ENCODE data around the gene DLL3. TPM values are rescaled to one million over a fixed set of nuclear protein-coding genes. Genes with fewer than 3 reads are reported as not detected.

DLL3 gene
- total RNA-seq, 1 experiment from 2014 or later, result 0.17 TPM

DNA sequence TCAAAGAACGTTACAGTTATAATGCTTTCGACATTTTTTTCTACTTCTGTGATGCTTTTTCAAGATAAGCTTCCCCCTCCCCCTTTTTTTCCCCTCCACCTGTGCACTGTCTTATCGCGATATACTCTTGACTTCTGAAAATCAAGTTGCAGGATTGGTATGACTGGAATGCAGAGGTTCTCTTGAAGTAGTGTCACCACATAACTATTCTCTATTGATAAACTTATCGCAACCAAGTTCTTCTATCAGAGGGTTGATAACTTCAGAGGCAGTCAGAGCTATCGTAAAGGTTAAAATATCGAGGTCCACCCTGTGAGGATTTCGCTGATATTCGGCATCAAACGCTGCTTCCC, 40.4 kb downstream of the DLL3 start:
- H3K9ac ChIP-seq (ENCODE audit: low read length), result peak overlapping the region; percentile 71
- ATAC-seq, result peak; percentile 16
- POLR2A ChIA-PET, result interaction anchor here (1.6 kb wide), 1 partner anchor 103 kb away, joined by 5 read pairs; the partner anchor contains the start of gene RPS16
- H3K9me2 ChIP-seq (ENCODE audit: insufficient read depth), result no peaks in the 10 kb centered on the region
- H3K4me2 ChIP-seq (ENCODE audit: low read length), result peak overlapping the region; percentile 93
- H3K9me3 ChIP-seq (ENCODE audit: control insufficient read depth in 1 of 2, insufficient read depth in 1 of 2, low read depth in 1 of 2, low read length in 2 of 2), result no peaks in the 10 kb centered on the region
- TF ChIP-seq YY1 (IDR thresholded peaks at IDR 0.05; ENCODE audit: extremely low read depth, insufficient replicate concordance, low read depth, low read length), result no peak
- TF ChIP-seq CBX3 (IDR thresholded peaks at IDR 0.05; ENCODE audit: low read depth), result no peak
- TF ChIP-seq EGR1 (IDR thresholded peaks at IDR 0.05; ENCODE audit: low read depth), result 0 out of 2 replicates have a peak, but pooled peaks have one; percentile 4
- no peak for TF ChIP-seq POLR2A (IDR thresholded peaks at IDR 0.05; ENCODE audit: borderline replicate concordance, extremely low read depth, insufficient read depth, insufficient read length)
- TF ChIP-seq FOSL1 (IDR thresholded peaks at IDR 0.05; ENCODE audit: low read depth), result no peak
- TF ChIP-seq TCF7L2 (IDR thresholded peaks at IDR 0.05; ENCODE audit: borderline replicate concordance, extremely low read depth, insufficient read depth, insufficient read length), result no peak
- no peak for TF ChIP-seq ZFX (IDR thresholded peaks at IDR 0.05)
- TF ChIP-seq RAD21 (IDR thresholded peaks at IDR 0.05; ENCODE audit: low read depth), result no peak
- H3K27ac ChIP-seq (ENCODE audit: low read depth, low read length), result peak overlapping the region; percentile 86
- H3K27me3 ChIP-seq (ENCODE audit: insufficient read depth, low read length), result no peaks in the 10 kb centered on the region
- no TSS peak for BruUV-seq (replicated peaks)
- peak overlapping the region; percentile 78 to 82 for H3K4me3 ChIP-seq (replicated peaks in 1 of 2; ENCODE audit: low read depth in 1 of 2, low read length in 2 of 2)
- intact Hi-C loops (cut with micrococcal nuclease), result loop anchor here (10.0 kb wide), 1 partner anchor 324 kb away; no protein-coding TSS in a partner anchor
- CTCF ChIA-PET, result interaction anchor here (1.6 kb wide), 1 partner anchor 134 kb away, joined by 4 read pairs; no protein-coding TSS in a partner anchor
- DNase-seq (ENCODE audit: low read depth, low spot score), result no peak
- H3K36me3 ChIP-seq (ENCODE audit: control insufficient read depth in 1 of 2, insufficient read depth in 2 of 2, low read length in 2 of 2), result no peaks in the 10 kb centered on the region
- no peaks in the 10 kb centered on the region for H4K20me1 ChIP-seq (ENCODE audit: insufficient read depth)
- RAD21 ChIA-PET (ENCODE audit: low non-redundant PET in 1 of 2, low total read pairs in 2 of 2, uncharacterized antibody in 2 of 2, unreplicated experiment in 2 of 2), result no interaction called here
- peaks cover 16% of the 10 kb centered on the region for H3K79me2 ChIP-seq (ENCODE audit: insufficient read depth, low read length)
- H2AFZ ChIP-seq (ENCODE audit: low read depth, low read length, poor library complexity, severe bottlenecking), result no peak overlapping the region
- peaks cover 11 to 13% of the 10 kb centered on the region in 2 experiments for H3K4me1 ChIP-seq (ENCODE audit: control insufficient read depth in 1 of 2, insufficient read depth in 2 of 2, low read length in 2 of 2)

DNA sequence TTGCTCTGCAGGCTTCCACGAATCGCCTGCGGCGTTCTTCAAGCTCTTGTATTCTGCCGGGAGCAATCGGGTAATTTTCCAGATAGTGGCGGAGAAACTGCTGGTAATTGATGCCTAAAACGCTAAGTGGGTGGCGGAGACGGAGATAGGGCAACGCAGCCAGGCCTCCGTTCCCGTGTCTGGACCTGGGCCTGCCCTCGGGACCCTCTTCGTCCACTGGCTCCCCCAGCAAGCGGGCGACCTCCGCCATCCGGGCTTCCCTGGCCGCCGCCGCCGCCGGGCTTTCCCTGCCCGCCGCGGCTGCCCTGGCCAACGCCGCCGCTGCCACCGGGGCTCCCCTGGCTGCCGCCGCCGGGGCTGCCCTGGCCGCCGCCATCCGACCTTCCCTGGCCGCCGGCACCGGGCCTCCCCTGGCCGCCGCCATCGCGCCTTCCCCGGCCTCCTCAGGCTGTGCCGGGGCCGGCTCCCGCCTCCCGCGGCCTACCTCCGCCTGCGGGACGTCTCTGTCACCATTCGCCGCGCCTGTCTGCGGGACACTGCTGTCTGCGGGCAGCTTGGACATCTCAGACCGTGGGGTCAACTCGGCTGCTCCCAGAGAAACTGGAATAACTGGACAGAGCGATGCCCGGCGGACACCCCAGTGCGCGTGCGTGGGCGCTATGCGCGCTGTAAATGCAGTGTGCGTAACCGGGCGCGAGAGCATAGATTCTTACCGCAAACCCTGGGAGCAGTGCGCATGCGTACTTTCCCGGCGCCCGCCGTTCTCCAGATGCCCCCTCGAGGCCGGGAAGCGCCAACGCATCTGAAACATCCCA, 41.0 kb downstream of the DLL3 start, which contains the start of gene EID2:
EID2 (minus strand) TSS at position 644 of the 815 bp plus-strand sequence; CDS start at position 562, 82 bp downstream.
- H3K79me2 ChIP-seq (ENCODE audit: insufficient read depth, low read length), result peaks cover 16% of the 10 kb centered on the region
- H3K4me3 ChIP-seq (replicated peaks in 1 of 2; ENCODE audit: low read depth in 1 of 2, low read length in 2 of 2), result peak within 1 kb of the TSS; percentile 78 to 82
- intact Hi-C loops (cut with micrococcal nuclease), result loop anchor here (2.0 to 10.0 kb wide), 2 partner anchors 99 to 325 kb away; no protein-coding TSS in a partner anchor
- H3K9me2 ChIP-seq (ENCODE audit: insufficient read depth), result no peaks in the 10 kb centered on the region
- no TSS peak for BruUV-seq (replicated peaks)
- H3K27me3 ChIP-seq (ENCODE audit: insufficient read depth, low read length), result no peaks in the 10 kb centered on the region
- ChIA-PET CTCF (interaction anchor here (0.9 to 1.9 kb wide), 4 partner anchors 9 to 133 kb away, joined by 3 to 9 read pairs (median 4); no protein-coding TSS in a partner anchor), POLR2A (interaction anchor here (1.6 kb wide), 1 partner anchor 104 kb away, joined by 5 read pairs; the partner anchor contains the start of gene RPS16), RAD21 (ENCODE audit: low non-redundant PET in 1 of 2, low total read pairs in 2 of 2, uncharacterized antibody in 2 of 2, unreplicated experiment in 2 of 2) (no interaction called here)
- H3K4me1 ChIP-seq (ENCODE audit: control insufficient read depth in 1 of 2, insufficient read depth in 2 of 2, low read length in 2 of 2), result peaks cover 11 to 19% of the 10 kb centered on the region in 2 experiments
- peak within 1 kb of the TSS; percentile 99 for H2AFZ ChIP-seq (ENCODE audit: low read depth, low read length, poor library complexity, severe bottlenecking)
- H3K9ac ChIP-seq (ENCODE audit: low read length), result peak within 1 kb of the TSS; percentile 71
- ATAC-seq (peak; percentile 96), DNase-seq (ENCODE audit: low read depth, low spot score) (peak; percentile 84)
- no peaks in the 10 kb centered on the region for H3K36me3 ChIP-seq (ENCODE audit: control insufficient read depth in 1 of 2, insufficient read depth in 2 of 2, low read length in 2 of 2)
- H3K27ac ChIP-seq (ENCODE audit: low read depth, low read length), result peak within 1 kb of the TSS; percentile 86
- H4K20me1 ChIP-seq (ENCODE audit: insufficient read depth), result no peaks in the 10 kb centered on the region
- no peaks in the 10 kb centered on the region for H3K9me3 ChIP-seq (ENCODE audit: control insufficient read depth in 1 of 2, insufficient read depth in 1 of 2, low read depth in 1 of 2, low read length in 2 of 2)
- H3K4me2 ChIP-seq (ENCODE audit: low read length), result peak within 1 kb of the TSS; percentile 93
- TF ChIP-seq CEBPB (IDR thresholded peaks at IDR 0.05; ENCODE audit: low read depth) (no peak), ELF1 (IDR thresholded peaks at IDR 0.05; ENCODE audit: borderline replicate concordance, low read depth) (no peak), RAD21 (IDR thresholded peaks at IDR 0.05; ENCODE audit: low read depth) (peak; percentile 65), FOSL1 (IDR thresholded peaks at IDR 0.05; ENCODE audit: low read depth) (no peak), ZBTB33 (IDR thresholded peaks at IDR 0.05; ENCODE audit: extremely low read depth, insufficient replicate concordance, low read length) (no peak), YY1 (IDR thresholded peaks at IDR 0.05; ENCODE audit: extremely low read depth, insufficient replicate concordance, low read depth, low read length) (no peak), POLR2A (IDR thresholded peaks at IDR 0.05; ENCODE audit: borderline replicate concordance, extremely low read depth, insufficient read depth, insufficient read length) (peak; percentile 77)
- TF ChIP-seq, protein P1, sequence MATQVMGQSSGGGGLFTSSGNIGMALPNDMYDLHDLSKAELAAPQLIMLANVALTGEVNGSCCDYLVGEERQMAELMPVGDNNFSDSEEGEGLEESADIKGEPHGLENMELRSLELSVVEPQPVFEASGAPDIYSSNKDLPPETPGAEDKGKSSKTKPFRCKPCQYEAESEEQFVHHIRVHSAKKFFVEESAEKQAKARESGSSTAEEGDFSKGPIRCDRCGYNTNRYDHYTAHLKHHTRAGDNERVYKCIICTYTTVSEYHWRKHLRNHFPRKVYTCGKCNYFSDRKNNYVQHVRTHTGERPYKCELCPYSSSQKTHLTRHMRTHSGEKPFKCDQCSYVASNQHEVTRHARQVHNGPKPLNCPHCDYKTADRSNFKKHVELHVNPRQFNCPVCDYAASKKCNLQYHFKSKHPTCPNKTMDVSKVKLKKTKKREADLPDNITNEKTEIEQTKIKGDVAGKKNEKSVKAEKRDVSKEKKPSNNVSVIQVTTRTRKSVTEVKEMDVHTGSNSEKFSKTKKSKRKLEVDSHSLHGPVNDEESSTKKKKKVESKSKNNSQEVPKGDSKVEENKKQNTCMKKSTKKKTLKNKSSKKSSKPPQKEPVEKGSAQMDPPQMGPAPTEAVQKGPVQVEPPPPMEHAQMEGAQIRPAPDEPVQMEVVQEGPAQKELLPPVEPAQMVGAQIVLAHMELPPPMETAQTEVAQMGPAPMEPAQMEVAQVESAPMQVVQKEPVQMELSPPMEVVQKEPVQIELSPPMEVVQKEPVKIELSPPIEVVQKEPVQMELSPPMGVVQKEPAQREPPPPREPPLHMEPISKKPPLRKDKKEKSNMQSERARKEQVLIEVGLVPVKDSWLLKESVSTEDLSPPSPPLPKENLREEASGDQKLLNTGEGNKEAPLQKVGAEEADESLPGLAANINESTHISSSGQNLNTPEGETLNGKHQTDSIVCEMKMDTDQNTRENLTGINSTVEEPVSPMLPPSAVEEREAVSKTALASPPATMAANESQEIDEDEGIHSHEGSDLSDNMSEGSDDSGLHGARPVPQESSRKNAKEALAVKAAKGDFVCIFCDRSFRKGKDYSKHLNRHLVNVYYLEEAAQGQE (IDR thresholded peaks at IDR 0.05; ENCODE audit: low read depth), result no peak

Measured in HCT116 (cell line).